ENCODE results near the gene TAF6.
A peak's percentile ranks its signal among the peaks of the same experiment; 100 is the strongest.

Gene TAF6

DNA sequence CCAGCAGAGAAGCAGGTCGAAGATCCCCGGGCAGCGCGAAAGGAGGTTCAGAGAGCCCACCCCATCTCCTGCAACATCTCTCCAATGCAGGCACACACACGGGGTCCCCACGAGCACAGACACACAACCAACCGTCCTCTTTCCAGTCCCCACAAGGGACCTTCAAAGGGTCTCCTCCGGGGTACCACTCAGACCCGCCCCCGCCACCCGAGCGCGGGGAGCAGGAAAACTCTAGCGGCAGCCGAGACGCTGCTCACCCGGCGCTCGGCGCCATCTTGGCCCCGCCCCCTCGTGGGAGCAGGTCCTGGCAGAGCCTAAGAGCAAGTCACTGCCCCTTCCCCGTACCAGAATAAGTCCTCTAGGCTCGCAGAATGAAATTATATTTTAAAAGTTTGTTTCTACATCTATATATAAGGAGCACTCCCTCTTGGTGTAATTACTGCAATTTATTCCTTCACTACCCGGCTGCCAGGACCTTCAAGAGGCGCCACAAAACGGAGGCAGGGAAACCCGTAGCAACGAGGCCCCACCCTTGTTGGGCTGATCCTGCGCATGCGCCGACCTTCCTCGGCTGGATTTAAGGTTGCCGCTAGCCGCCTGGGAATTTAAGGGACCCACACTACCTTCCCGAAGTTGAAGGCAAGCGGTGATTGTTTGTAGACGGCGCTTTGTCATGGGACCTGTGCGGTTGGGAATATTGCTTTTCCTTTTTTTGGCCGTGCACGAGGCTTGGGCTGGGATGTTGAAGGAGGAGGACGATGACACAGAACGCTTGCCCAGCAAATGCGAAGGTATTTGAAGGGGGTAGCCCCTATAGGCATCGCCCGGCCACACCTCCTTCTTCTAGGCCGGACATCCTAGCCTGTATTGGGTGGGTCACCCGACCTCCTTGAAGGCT is at the start of gene TAF6, which contains the start of gene CNPY4:
Gene TAF6, minus strand, starts transcription at position 287 of the 898 bp plus-strand sequence. CDS start 5,149 bp downstream, outside the sequence.
Gene CNPY4, plus strand, starts transcription at position 563 of the 898 bp plus-strand sequence. Its CDS starts 111 bp downstream, at position 674.
- Histone ChIP-seq H3K4me1 (ENCODE audit: low read length) (peaks cover 14% of the 10 kb centered on the region), H2AFZ (ENCODE audit: low read depth, low read length) (peak within 1 kb of the TSS; percentile 80), H3K79me2 (ENCODE audit: low read length) (peaks cover 12% of the 10 kb centered on the region), H3K27me3 (ENCODE audit: low read depth, low read length) (no peaks in the 10 kb centered on the region), H3K9ac (ENCODE audit: low read length) (peak within 1 kb of the TSS; percentile 69), H3K4me3 (ENCODE audit: low read length) (peak within 1 kb of the TSS; percentile 87), H3K4me2 (ENCODE audit: low read length) (peak within 1 kb of the TSS; percentile 95), H4K20me1 (ENCODE audit: insufficient read depth, low read length) (no peaks in the 10 kb centered on the region), H3K9me3 (ENCODE audit: insufficient read depth, low read length) (no peaks in the 10 kb centered on the region), H3K27ac (ENCODE audit: low read length) (peak within 1 kb of the TSS; percentile 54), H3K36me3 (replicated peaks; ENCODE audit: low read depth, low read length) (peaks cover 3% of the 10 kb centered on the region)
- TF ChIP-seq, protein P1, sequence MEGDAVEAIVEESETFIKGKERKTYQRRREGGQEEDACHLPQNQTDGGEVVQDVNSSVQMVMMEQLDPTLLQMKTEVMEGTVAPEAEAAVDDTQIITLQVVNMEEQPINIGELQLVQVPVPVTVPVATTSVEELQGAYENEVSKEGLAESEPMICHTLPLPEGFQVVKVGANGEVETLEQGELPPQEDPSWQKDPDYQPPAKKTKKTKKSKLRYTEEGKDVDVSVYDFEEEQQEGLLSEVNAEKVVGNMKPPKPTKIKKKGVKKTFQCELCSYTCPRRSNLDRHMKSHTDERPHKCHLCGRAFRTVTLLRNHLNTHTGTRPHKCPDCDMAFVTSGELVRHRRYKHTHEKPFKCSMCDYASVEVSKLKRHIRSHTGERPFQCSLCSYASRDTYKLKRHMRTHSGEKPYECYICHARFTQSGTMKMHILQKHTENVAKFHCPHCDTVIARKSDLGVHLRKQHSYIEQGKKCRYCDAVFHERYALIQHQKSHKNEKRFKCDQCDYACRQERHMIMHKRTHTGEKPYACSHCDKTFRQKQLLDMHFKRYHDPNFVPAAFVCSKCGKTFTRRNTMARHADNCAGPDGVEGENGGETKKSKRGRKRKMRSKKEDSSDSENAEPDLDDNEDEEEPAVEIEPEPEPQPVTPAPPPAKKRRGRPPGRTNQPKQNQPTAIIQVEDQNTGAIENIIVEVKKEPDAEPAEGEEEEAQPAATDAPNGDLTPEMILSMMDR (IDR thresholded peaks at IDR 0.05; ENCODE audit: low read depth, low read length) = no peak
- TF ChIP-seq EZH2phosphoT487 (IDR thresholded peaks at IDR 0.05; ENCODE audit: low read depth) = no peak

DNA sequence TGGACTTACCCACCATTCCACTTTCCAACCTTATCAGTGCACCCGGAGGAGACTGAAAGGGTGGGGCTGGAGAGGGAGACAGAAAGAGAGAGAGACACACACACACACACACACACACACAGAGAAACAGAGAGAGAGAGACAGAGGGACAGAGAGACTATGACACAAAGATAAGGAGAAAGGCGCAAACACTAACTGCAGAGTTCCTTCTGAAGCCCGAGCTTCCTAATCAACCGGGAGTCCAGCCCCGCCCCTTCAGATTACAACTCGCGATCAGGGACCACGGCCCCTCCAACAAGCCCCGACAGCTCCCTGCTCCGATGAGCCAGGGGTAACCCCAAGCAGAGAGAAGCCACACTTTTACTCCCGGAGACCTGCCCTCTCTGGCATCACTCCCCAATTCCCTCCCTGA is 48.8 kb upstream of the TAF6 start:
- Histone ChIP-seq H3K9ac (ENCODE audit: low read length) (peak overlapping the region; percentile 2; the same call in 1 of the 2 replicates), H3K4me1 (ENCODE audit: low read length) (peaks cover 32% of the 10 kb centered on the region), H3K27me3 (ENCODE audit: low read depth, low read length) (peaks cover 34% of the 10 kb centered on the region), H2AFZ (ENCODE audit: low read depth, low read length) (no peak overlapping the region), H3K4me2 (ENCODE audit: low read length) (peak overlapping the region; percentile 55), H3K27ac (ENCODE audit: low read length) (no peak overlapping the region), H3K9me3 (ENCODE audit: insufficient read depth, low read length) (no peaks in the 10 kb centered on the region), H3K4me3 (ENCODE audit: low read length) (peak overlapping the region; percentile 58), H3K79me2 (ENCODE audit: low read length) (no peaks in the 10 kb centered on the region), H4K20me1 (ENCODE audit: insufficient read depth, low read length) (no peaks in the 10 kb centered on the region), H3K36me3 (replicated peaks; ENCODE audit: low read depth, low read length) (no peaks in the 10 kb centered on the region)
- TF ChIP-seq, protein P1 (IDR thresholded peaks at IDR 0.05; ENCODE audit: low read depth, low read length) = no peak
- no peak for TF ChIP-seq EZH2phosphoT487 (IDR thresholded peaks at IDR 0.05; ENCODE audit: low read depth)

DNA sequence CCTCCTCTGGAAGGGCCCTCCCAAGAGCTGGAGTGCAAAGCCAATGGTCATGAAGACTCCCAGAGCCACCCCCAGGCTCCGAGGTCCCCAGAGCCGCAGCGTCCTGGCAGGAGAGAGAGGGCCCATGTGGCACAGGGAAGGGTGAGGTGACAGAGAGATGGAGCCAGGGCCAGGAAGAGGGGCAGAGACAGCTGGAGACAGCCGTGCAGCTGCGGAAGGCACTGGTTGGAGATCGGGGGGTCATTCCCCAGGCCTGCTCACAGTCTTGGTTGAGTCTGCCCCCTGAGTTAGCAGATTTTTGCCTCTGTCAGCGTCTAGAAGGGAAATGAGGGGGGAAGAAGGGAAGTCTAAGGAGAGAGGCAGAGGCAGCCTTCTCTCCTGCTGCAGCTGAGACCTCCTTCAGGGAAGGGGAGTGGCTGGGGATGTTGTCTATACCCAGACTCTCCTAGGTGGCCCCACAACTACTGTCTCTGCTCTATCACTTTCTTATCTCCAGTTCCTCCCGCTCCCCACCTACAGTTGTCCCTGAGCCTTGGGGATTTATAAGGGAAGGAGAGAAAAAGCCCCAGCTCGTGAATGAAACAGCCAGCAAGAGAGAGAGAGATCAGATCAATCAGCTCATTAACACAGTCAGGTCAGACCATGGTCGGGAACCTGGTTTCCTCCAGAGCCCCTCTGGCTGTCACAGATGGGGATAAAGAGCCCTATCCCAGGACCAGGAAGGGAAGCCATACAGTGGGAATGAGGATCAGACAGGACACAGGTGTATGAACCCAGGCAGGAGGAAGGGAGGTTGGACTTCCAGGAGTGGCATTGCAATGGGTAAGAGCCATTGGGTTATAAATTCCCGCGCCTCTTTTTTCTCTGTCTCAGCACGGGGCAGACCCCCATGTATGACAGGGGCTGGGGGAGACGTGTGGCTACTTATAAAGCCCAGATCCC is 48.1 kb upstream of the TAF6 start:
- Histone ChIP-seq H3K9ac (ENCODE audit: low read length) (peak overlapping the region; percentile 2; the same call in 1 of the 2 replicates), H3K27me3 (ENCODE audit: low read depth, low read length) (peaks cover 34% of the 10 kb centered on the region), H3K4me1 (ENCODE audit: low read length) (peaks cover 32% of the 10 kb centered on the region), H3K79me2 (ENCODE audit: low read length) (no peaks in the 10 kb centered on the region), H3K4me3 (ENCODE audit: low read length) (peak overlapping the region; percentile 58), H3K9me3 (ENCODE audit: insufficient read depth, low read length) (no peaks in the 10 kb centered on the region), H3K27ac (ENCODE audit: low read length) (no peak overlapping the region), H4K20me1 (ENCODE audit: insufficient read depth, low read length) (no peaks in the 10 kb centered on the region), H3K4me2 (ENCODE audit: low read length) (peak overlapping the region; percentile 55), H2AFZ (ENCODE audit: low read depth, low read length) (no peak overlapping the region), H3K36me3 (replicated peaks; ENCODE audit: low read depth, low read length) (no peaks in the 10 kb centered on the region)
- TF ChIP-seq EZH2phosphoT487 (IDR thresholded peaks at IDR 0.05; ENCODE audit: low read depth) = no peak
- TF ChIP-seq, protein P1 (IDR thresholded peaks at IDR 0.05; ENCODE audit: low read depth, low read length) = no peak

Measured in OCI-LY3 (cell line).